ENCODE data around the gene TMEM187. TPM values are rescaled to one million over a fixed set of nuclear protein-coding genes. Genes with fewer than 3 reads are reported as not detected.

Gene TMEM187
- polyA plus RNA-seq, 2 of the 4 experiments (the other 2 are of a cell fraction): 7.8 to 10.6 TPM

DNA sequence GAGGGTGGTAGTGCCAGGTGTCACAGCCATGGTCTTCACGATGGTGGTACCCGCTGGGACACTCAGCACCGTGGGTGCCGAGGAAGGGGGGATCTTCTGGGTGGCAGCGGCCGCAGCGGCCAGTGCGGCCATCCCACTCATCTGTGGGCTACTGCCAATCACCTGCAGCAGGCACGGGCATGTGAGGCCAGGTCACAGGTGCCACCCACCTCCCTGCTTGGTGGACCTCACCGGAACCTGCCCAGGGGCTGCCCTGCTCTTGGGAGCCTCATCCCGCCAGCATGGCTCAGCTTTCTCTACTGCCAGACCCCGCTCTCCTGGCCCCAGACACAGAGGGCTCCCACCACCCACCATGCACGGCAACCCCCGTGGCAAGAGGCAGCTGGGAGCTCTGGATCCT is 13.9 kb upstream of the TMEM187 start:
- Histone ChIP-seq H3K4me2 (no peak overlapping the region), H3K4me1 (0 out of 3 replicates have a peak, but pooled peaks cover 1% of the 10 kb centered on the region), H3K9me3 (no peaks in the 10 kb centered on the region), H3K4me3 (no peak overlapping the region), H3K27ac (no peak overlapping the region)
- ChIA-PET CTCF (interaction anchor here (0.5 to 2.5 kb wide), 4 partner anchors 10 to 46 kb away, joined by 3 to 7 read pairs (median 6); partner anchors contain the start of gene HCFC1), POLR2A (no interaction called here)
- 95% methylated on average over 8 of the region's 14 CpGs for WGBS (ENCODE audit: missing lambda C conversion rate)
- TF ChIP-seq JUNB (IDR thresholded peaks at IDR 0.05): no peak
- no peak for TF ChIP-seq FOSL2 (IDR thresholded peaks at IDR 0.05)
- no peak for TF ChIP-seq FOSL2 (CRISPR knock-in tag; IDR thresholded peaks at IDR 0.05)
- no peak for TF ChIP-seq TFCP2L1 (CRISPR knock-in tag; IDR thresholded peaks at IDR 0.05)
- TF ChIP-seq, protein P1, sequence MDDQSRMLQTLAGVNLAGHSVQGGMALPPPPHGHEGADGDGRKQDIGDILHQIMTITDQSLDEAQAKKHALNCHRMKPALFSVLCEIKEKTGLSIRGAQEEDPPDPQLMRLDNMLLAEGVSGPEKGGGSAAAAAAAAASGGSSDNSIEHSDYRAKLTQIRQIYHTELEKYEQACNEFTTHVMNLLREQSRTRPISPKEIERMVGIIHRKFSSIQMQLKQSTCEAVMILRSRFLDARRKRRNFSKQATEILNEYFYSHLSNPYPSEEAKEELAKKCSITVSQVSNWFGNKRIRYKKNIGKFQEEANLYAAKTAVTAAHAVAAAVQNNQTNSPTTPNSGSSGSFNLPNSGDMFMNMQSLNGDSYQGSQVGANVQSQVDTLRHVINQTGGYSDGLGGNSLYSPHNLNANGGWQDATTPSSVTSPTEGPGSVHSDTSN (IDR thresholded peaks at IDR 0.05): no peak
- TF ChIP-seq KDM5A (IDR thresholded peaks at IDR 0.05): no peak
- no peak for TF ChIP-seq CHD2 (IDR thresholded peaks at IDR 0.05; ENCODE audit: low read length, partially characterized antibody)
- no peak for TF ChIP-seq TP53 (CRISPR knock-in tag; IDR thresholded peaks at IDR 0.05)
- TF ChIP-seq CBX8 (IDR thresholded peaks at IDR 0.05): no peak
- no peak for TF ChIP-seq PHF8 (IDR thresholded peaks at IDR 0.05; ENCODE audit: borderline replicate concordance, low read depth)
- TF ChIP-seq CBX2 (IDR thresholded peaks at IDR 0.05; ENCODE audit: borderline replicate concordance, low read depth): no peak
- TF ChIP-seq SREBF2 (IDR thresholded peaks at IDR 0.05): no peak
- TF ChIP-seq NR3C1 (IDR thresholded peaks at IDR 0.05): no peak
- TF ChIP-seq, protein P2, sequence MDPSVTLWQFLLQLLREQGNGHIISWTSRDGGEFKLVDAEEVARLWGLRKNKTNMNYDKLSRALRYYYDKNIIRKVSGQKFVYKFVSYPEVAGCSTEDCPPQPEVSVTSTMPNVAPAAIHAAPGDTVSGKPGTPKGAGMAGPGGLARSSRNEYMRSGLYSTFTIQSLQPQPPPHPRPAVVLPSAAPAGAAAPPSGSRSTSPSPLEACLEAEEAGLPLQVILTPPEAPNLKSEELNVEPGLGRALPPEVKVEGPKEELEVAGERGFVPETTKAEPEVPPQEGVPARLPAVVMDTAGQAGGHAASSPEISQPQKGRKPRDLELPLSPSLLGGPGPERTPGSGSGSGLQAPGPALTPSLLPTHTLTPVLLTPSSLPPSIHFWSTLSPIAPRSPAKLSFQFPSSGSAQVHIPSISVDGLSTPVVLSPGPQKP (IDR thresholded peaks at IDR 0.05; ENCODE audit: low read depth, low read length): no peak
- TF ChIP-seq GATA3 (IDR thresholded peaks at IDR 0.05; ENCODE audit: borderline replicate concordance): no peak
- no peak for ATAC-seq
- no peak for DNase-seq (ENCODE audit: low read depth in 1 of 2, low spot score in 1 of 2)
- no peak for FAIRE-seq

DNA sequence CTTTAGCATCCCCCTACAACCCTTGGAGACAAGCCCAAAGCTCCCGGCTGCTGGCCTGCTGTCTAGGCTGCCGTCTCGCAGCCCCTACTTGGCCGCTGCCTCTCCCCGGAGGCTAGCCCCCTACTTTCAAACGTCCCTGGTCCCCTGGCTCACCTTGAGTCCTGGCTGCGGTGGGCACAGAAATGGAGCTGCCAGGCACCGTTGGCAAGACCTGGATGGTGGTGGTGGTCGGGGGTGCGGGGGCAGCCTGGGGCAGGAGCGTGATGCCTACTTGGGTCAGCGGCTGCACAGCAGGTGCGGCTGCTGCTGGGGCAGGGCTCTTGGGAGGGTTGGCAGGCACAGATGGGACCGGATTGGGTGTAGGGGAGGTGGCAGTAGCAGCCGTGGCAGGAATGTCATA is 12.9 kb upstream of the TMEM187 start:
- Histone ChIP-seq H3K4me3 (no peak overlapping the region), H3K4me1 (no peaks in the 10 kb centered on the region), H3K9me3 (no peaks in the 10 kb centered on the region), H3K4me2 (no peak overlapping the region), H3K27ac (no peak overlapping the region)
- DNase-seq (ENCODE audit: low read depth in 1 of 2, low spot score in 1 of 2) (no peak), ATAC-seq (no peak), FAIRE-seq (no peak)
- TF ChIP-seq, protein P3, sequence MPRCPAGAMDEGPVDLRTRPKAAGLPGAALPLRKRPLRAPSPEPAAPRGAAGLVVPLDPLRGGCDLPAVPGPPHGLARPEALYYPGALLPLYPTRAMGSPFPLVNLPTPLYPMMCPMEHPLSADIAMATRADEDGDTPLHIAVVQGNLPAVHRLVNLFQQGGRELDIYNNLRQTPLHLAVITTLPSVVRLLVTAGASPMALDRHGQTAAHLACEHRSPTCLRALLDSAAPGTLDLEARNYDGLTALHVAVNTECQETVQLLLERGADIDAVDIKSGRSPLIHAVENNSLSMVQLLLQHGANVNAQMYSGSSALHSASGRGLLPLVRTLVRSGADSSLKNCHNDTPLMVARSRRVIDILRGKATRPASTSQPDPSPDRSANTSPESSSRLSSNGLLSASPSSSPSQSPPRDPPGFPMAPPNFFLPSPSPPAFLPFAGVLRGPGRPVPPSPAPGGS (IDR thresholded peaks at IDR 0.05): no peak
- TF ChIP-seq, protein P2 (IDR thresholded peaks at IDR 0.05; ENCODE audit: low read depth, low read length): no peak
- TF ChIP-seq NR3C1 (IDR thresholded peaks at IDR 0.05) (no peak), PHF8 (IDR thresholded peaks at IDR 0.05; ENCODE audit: borderline replicate concordance, low read depth) (no peak), HEYL (CRISPR knock-in tag; IDR thresholded peaks at IDR 0.05) (no peak), HOXB5 (CRISPR knock-in tag; IDR thresholded peaks at IDR 0.05) (no peak), CBX2 (IDR thresholded peaks at IDR 0.05; ENCODE audit: borderline replicate concordance, low read depth) (no peak), ZC3H11A (IDR thresholded peaks at IDR 0.05) (no peak), JUN (IDR thresholded peaks at IDR 0.05) (no peak)
- TF ChIP-seq, protein P4, sequence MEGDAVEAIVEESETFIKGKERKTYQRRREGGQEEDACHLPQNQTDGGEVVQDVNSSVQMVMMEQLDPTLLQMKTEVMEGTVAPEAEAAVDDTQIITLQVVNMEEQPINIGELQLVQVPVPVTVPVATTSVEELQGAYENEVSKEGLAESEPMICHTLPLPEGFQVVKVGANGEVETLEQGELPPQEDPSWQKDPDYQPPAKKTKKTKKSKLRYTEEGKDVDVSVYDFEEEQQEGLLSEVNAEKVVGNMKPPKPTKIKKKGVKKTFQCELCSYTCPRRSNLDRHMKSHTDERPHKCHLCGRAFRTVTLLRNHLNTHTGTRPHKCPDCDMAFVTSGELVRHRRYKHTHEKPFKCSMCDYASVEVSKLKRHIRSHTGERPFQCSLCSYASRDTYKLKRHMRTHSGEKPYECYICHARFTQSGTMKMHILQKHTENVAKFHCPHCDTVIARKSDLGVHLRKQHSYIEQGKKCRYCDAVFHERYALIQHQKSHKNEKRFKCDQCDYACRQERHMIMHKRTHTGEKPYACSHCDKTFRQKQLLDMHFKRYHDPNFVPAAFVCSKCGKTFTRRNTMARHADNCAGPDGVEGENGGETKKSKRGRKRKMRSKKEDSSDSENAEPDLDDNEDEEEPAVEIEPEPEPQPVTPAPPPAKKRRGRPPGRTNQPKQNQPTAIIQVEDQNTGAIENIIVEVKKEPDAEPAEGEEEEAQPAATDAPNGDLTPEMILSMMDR (IDR thresholded peaks at IDR 0.05): no peak
- ChIA-PET CTCF (interaction anchor here (2.5 kb wide), 1 partner anchor 11 kb away, joined by 7 read pairs; no protein-coding TSS in a partner anchor), POLR2A (no interaction called here)
- WGBS (ENCODE audit: missing lambda C conversion rate): 90% methylated on average over 2 of the region's 15 CpGs

All from A549 (cell line).